Left ventricle myocardium inferior (tissue), 1 donor: Measurements from ENCODE around the gene BOD1L2. TPM values are rescaled to one million over a fixed set of nuclear protein-coding genes. Genes with fewer than 3 reads are reported as not detected.

Experiments
- DNase-seq: peaks from one replicate; pipeline ENCODE4 v3.0.0-alpha.2; 2020
- H3K27ac ChIP-seq: fragments of 200-600 bp; replicated peaks from 2 replicates; pipeline ENCODE4 v1.8.0; 2021
- H3K27me3 ChIP-seq: fragments of 200-600 bp; 2 replicates; pipeline ENCODE4 v1.8.0; 2021; ENCODE audit warnings: low read depth
- H3K36me3 ChIP-seq: fragments of 200-600 bp; 2 replicates; pipeline ENCODE4 v1.8.0; 2021
- H3K4me1 ChIP-seq: fragments of 200-600 bp; 2 replicates; pipeline ENCODE4 v1.8.0; 2021
- H3K4me3 ChIP-seq: fragments of 200-600 bp; 2 replicates; pipeline ENCODE4 v1.8.0; 2021; ENCODE audit warnings: mild to moderate bottlenecking, moderate library complexity
- H3K9me3 ChIP-seq: fragments of 200-600 bp; replicated peaks from 2 replicates; pipeline ENCODE4 v1.8.0; 2021
- CTCF ChIP-seq: fragments of 200-600 bp; IDR thresholded peaks from 2 replicates; pipeline ENCODE4 v1.8.0; 2021; ENCODE audit warnings: antibody characterized with exemption, mild to moderate bottlenecking, borderline replicate concordance
- intact Hi-C: fragments of 100-400 bp; cut with micrococcal nuclease; formaldehyde crosslinking; loops from one replicate; pipeline ENCODE4 v1.11.0; 2022
- total RNA-seq: library from RNA; stranded (reverse); fragmentation: NEBNext Ultra II Directional; extraction: Animal tissue kit (Norgen Biotek cat#: 25700); gene quantifications from one replicate; pipeline ENCODE4 v1.2.1, GENCODE V29; 2021
- donor health status: DM: no; HTN: yes; CAD: no; lungs with severe emphysema.

BOD1L2 gene
- total RNA-seq, 1 donor from 2014 or later: not detected

GRCh38 chr18:57131782-57132181 lies 15.1 kb upstream of the BOD1L2 start:
- intact Hi-C loops: no loop called here
- H3K4me3 ChIP-seq: no peak overlapping the region
- no peak for TF ChIP-seq CTCF
- H3K36me3 ChIP-seq: no peaks in the 10 kb centered on the region
- no peak for DNase-seq
- no peaks in the 10 kb centered on the region for H3K4me1 ChIP-seq
- H3K27me3 ChIP-seq: peaks cover 41% of the 10 kb centered on the region
- no peak overlapping the region for H3K27ac ChIP-seq
- H3K9me3 ChIP-seq: peaks cover 7% of the 10 kb centered on the region

- DNase-seq: no peak
- TF ChIP-seq CTCF: no peak
- Histone ChIP-seq H3K4me1 (no peaks in the 10 kb centered on the region), H3K9me3 (peaks cover 7% of the 10 kb centered on the region), H3K4me3 (no peak overlapping the region), H3K27ac (no peak overlapping the region), H3K27me3 (peaks cover 17% of the 10 kb centered on the region), H3K36me3 (no peaks in the 10 kb centered on the region)
- intact Hi-C loops: no loop called here
Measured at GRCh38 chr18:57134618-57135135, 12.2 kb upstream of the BOD1L2 start.

DNA sequence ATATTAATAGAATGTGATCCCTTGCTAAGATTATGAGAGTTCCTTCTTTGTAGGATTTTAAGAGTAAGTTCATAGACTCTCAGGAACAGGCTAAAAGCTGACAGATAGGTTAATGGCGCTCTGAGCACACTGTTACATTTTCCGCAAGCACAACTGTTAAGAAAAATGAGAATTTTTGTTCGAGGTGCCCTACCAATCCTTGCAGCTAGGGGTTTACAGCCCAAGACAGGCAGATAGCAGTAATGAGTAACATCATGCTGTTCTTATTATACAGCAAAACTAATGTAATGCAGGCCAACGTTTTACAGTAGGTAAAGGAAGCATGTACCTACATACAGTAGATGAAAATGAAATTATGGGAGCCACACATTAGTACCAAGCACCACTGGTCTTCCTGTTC lies 11.2 kb upstream of the BOD1L2 start:
- H3K27me3 ChIP-seq: peaks cover 16% of the 10 kb centered on the region
- no peak overlapping the region for H3K4me3 ChIP-seq
- no peaks in the 10 kb centered on the region for H3K4me1 ChIP-seq
- no peak for DNase-seq
- no peak overlapping the region for H3K27ac ChIP-seq
- no peaks in the 10 kb centered on the region for H3K36me3 ChIP-seq
- intact Hi-C loops: no loop called here
- TF ChIP-seq CTCF: no peak
- peaks cover 7% of the 10 kb centered on the region for H3K9me3 ChIP-seq

DNA sequence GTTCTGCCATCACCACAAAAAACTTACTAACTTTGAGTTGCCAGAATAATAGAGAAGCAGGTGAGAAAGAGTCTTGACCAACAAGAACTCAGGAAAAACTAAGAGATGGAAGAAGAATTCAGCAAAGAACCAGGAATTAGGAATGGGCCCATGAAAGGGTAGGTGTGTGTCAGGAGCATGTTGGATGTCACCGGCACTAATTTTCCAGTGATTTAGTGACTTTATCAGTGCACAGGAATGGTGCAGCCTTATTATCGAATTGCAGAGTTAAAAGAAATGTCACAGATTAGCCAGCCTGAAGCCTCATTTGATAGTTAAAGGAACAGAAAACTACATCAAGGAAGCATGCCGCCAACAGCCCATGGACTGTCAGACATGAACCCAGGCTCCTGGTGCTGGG lies 9.0 kb upstream of the BOD1L2 start:
- peaks cover 2% of the 10 kb centered on the region for H3K4me1 ChIP-seq
- no peak for TF ChIP-seq CTCF
- peaks cover 7% of the 10 kb centered on the region for H3K9me3 ChIP-seq
- H3K36me3 ChIP-seq: no peaks in the 10 kb centered on the region
- intact Hi-C loops: no loop called here
- no peak for DNase-seq
- no peak overlapping the region for H3K27ac ChIP-seq
- H3K27me3 ChIP-seq: peaks cover 16% of the 10 kb centered on the region
- H3K4me3 ChIP-seq: no peak overlapping the region

- no peak overlapping the region for H3K27ac ChIP-seq
- H3K4me1 ChIP-seq: peaks cover 2% of the 10 kb centered on the region
- H3K36me3 ChIP-seq: no peaks in the 10 kb centered on the region
- intact Hi-C loops: no loop called here
- peaks cover 10% of the 10 kb centered on the region for H3K27me3 ChIP-seq
- H3K9me3 ChIP-seq: peaks cover 1% of the 10 kb centered on the region
- no peak overlapping the region for H3K4me3 ChIP-seq
- DNase-seq: no peak
- no peak for TF ChIP-seq CTCF
Measured at GRCh38 chr18:57141208-57142129, 5.4 kb upstream of the BOD1L2 start.
